Large intestine (tissue), 3 donors: ENCODE measurements around the gene UBASH3B. TPM values are rescaled to one million over a fixed set of nuclear protein-coding genes. Genes with fewer than 3 reads are reported as not detected.

Experiments used
- DNase-seq, 2 donors: peaks; one replicate each; pipeline versions ENCODE4 v3.0.0 to v3.0.0-alpha.2; 2013
- H3K27ac ChIP-seq: one replicate; pipeline ENCODE4 v1.5.1; 2013; ENCODE audit warnings: low read length
- H3K27me3 ChIP-seq: 2 replicates; pipeline ENCODE4 v1.6.1; 2013; ENCODE audit warnings: low read length; ENCODE audit not compliant: control insufficient read depth, insufficient read depth
- H3K36me3 ChIP-seq: 2 replicates; pipeline ENCODE4 v1.6.1; 2013; ENCODE audit warnings: low read length; ENCODE audit not compliant: control insufficient read depth, insufficient read depth
- H3K4me1 ChIP-seq: one replicate; pipeline ENCODE4 v1.6.1; 2013; ENCODE audit warnings: low read length; ENCODE audit not compliant: control insufficient read depth, insufficient read depth
- H3K4me3 ChIP-seq: one replicate; pipeline ENCODE4 v1.5.1; 2013; ENCODE audit warnings: low read length
- H3K9me3 ChIP-seq: one replicate; pipeline ENCODE4 v1.6.1; 2013; ENCODE audit warnings: mild to moderate bottlenecking, low read depth, low read length, moderate library complexity; ENCODE audit not compliant: control insufficient read depth
- WGBS: methylation state at CpG from one replicate; pipeline ENCODE4 v1.1.5; 2013; ENCODE audit warnings: low lambda C conversion rate; ENCODE audit not compliant: insufficient coverage; 5-methylcytosine and 5-hydroxymethylcytosine counted together
- polyA plus RNA-seq: library from polyadenylated mRNA; unstranded; fragments of 120-200 nt; gene quantifications from one replicate; pipeline ENCODE4 v1.2.1, GENCODE V29; 2013

The UBASH3B gene
- polyA plus RNA-seq, 1 donor = 2.8 TPM

DNA sequence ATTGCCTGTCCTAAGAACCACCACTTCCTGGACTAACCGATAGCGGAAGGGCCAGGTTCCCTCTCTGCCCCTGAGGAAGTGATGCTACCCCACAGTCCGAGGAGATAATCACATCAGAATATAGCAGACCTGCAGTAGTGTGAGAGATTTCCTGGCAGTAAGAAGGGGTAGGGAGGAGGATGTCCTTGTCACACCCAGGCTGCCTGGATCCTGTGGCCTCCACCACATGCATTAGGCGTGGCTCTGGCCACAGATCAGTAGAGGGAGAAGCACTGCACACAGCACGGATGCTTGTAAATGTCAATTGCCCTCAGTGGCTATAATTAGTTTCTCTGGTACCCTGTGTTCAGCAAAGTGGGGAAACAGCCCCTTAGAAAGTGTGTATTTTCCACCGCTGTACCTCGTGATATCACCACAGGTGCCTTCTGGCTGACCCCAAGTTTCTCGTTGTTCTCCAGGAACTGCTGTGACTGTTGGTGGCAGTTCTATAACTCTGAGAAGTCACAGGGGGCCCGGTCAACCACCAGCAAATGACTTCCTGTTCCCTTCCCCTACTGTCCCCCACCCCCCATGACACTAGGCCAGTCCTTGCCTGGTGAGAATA lies 61.8 kb downstream of the UBASH3B start:
- H3K27me3 ChIP-seq = no peaks in the 10 kb centered on the region
- H3K9me3 ChIP-seq = no peaks in the 10 kb centered on the region
- no peak for DNase-seq
- no peaks in the 10 kb centered on the region for H3K36me3 ChIP-seq
- WGBS = no CpG with 5 or more reads among the region's 9 CpGs
- no peak overlapping the region for H3K27ac ChIP-seq
- no peak overlapping the region for H3K4me3 ChIP-seq
- no peaks in the 10 kb centered on the region for H3K4me1 ChIP-seq

DNA sequence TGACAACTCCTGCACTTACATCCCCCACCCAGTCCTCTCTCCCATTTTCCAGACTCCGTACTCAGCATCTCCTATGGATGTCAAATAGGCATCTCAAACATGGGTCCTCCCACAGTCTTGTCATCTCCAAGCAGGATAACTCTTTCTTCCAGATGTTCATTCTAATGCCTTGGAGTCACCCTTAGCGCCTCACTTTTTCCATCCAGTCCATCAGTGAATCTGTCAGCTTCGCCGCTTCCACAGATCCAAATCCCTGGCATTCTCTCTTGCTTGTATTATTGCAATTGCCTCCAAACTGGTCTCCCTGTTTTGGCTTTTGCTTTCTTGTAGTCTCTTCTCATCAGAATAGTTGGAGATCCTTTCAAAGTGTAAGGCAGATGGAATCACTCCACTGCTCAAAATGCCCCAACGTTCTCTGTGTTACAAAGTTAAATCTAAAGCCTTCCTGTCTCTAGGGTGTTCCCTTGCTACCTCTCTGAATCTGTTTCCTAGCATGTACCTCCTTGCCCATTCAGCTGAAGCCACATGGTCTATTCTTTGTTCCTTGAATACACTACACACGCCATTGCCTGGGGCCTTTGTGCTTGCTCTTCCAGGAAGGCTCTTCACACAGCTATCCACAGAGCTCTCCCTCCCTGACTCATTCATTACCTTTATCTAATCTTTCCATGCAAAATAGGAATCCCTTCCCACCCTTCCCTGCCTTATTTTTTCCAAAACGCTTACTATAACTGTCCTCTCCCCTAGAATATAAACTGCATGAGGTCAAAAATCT lies 64.8 kb downstream of the UBASH3B start:
- no peaks in the 10 kb centered on the region for H3K9me3 ChIP-seq

DNA sequence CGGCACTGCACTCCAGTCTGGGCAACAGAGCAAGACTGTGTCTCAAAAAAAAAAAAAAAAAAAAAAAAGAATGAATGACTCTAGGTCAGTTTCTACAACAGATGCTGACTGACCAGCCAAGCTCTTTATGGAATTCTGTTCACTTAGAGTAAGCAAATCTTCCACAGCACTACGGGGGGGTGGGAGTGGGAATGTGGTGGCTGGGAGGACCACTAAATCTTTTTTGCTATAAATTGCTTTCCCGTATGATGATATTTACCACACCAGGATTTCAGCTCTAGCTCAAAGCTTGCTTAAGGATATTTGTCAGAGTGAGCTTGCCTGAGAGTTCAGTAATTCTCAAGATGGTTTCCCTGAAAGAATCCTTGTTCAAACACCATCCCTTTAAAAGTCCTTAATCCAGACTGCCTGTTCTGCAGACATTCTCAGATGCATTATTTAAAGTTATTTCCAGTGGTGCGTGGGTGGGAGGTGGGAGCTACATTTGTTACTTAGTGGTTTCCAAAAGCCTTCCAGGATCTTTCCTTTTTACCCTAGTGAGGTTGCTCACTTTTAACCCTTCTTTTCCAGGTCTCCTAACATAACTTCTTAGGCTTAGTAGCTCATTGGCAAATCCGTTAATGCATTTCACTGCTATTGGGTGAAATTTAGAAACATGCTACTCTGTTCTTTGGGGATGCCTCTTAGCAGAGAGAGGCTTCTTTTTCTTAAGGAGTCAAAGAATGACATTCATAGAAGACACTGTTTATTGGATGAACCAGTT lies 65.9 kb downstream of the UBASH3B start:
- Histone ChIP-seq H3K9me3 (no peaks in the 10 kb centered on the region), H3K4me1 (no peaks in the 10 kb centered on the region), H3K4me3 (no peak overlapping the region), H3K36me3 (no peaks in the 10 kb centered on the region), H3K27me3 (no peaks in the 10 kb centered on the region), H3K27ac (no peak overlapping the region)
- no peak for DNase-seq
- WGBS = 80% methylated on average over 1 of the region's 5 CpGs

More for the DNA sequence above, 64.8 kb downstream of the UBASH3B start:
- no peak for DNase-seq
- H3K27ac ChIP-seq = no peak overlapping the region
- 89% methylated on average over 4 of the region's 7 CpGs for WGBS
- H3K27me3 ChIP-seq = no peaks in the 10 kb centered on the region
- no peak overlapping the region for H3K4me3 ChIP-seq
- H3K36me3 ChIP-seq = no peaks in the 10 kb centered on the region
- no peaks in the 10 kb centered on the region for H3K4me1 ChIP-seq

DNA sequence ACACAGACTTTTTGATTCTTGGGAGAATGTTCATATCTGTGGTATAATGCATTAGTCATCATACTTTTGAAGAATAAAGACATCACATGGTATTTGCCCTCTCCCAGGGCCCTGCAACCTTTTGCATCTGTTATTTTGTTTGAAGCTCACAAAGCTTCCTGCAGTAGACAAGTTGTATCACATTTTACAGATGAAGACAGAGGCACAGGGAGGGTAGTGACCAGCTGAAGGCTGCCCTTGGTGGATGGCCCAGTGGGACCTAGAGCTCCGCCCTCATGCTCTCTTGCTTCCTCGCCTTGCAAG lies 66.4 kb downstream of the UBASH3B start:
- no CpG with 5 or more reads among the region's 2 CpGs for WGBS
- no peak for DNase-seq
- H3K4me1 ChIP-seq = no peaks in the 10 kb centered on the region

DNA sequence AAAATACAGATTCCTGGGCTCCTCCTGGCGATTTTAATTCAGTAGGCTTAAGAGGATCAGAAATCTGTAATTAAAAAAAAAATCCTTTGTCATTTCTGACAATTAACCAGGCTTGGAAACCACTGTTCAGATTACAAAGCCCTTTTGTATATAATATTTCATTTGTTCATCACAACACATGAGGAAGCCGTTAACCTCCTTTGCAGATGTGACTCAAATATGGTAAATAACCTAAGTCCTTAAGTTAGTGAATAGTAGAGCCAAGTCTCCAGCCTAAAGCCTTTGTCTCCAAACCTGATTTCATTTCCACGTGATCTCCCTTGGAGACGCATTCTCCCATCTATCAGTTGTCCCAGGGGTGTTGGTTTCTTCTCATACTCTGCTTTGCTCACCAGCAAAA lies 67.6 kb downstream of the UBASH3B start:
- Histone ChIP-seq H3K36me3 (no peaks in the 10 kb centered on the region), H3K27me3 (no peaks in the 10 kb centered on the region), H3K4me1 (no peaks in the 10 kb centered on the region), H3K27ac (no peak overlapping the region), H3K9me3 (no peaks in the 10 kb centered on the region), H3K4me3 (no peak overlapping the region)
- WGBS = no CpG with 5 or more reads among the region's 4 CpGs
- no peak for DNase-seq

More for the DNA sequence above, 66.4 kb downstream of the UBASH3B start:
- Histone ChIP-seq H3K36me3 (no peaks in the 10 kb centered on the region), H3K4me3 (no peak overlapping the region), H3K27me3 (no peaks in the 10 kb centered on the region), H3K9me3 (no peaks in the 10 kb centered on the region), H3K27ac (no peak overlapping the region)

DNA sequence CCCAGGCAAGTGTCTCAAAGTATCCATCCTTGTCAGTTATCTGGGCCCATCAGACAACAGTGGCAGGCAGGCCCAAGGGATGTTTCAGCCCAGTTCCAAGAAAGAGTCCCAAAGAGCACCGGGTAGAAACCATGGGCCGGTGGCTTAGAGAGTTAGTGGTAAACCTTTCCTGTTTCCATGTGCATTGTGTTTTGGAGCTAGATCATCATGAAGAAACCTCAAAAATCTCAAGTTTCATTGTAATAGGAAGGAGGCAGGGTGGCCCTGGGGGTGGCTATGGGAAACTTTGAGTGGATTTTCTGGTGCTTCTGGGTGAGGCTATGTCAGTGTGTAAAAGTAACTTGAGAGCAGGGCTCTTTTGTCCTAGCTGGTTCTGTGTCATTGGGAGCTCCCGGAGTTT lies 68.1 kb downstream of the UBASH3B start:
- no peak overlapping the region for H3K27ac ChIP-seq
- DNase-seq = no peak
- no CpG with 5 or more reads among the region's 3 CpGs for WGBS
- no peaks in the 10 kb centered on the region for H3K4me1 ChIP-seq
- H3K9me3 ChIP-seq = no peaks in the 10 kb centered on the region
- no peak overlapping the region for H3K4me3 ChIP-seq
- no peaks in the 10 kb centered on the region for H3K27me3 ChIP-seq
- no peaks in the 10 kb centered on the region for H3K36me3 ChIP-seq

DNA sequence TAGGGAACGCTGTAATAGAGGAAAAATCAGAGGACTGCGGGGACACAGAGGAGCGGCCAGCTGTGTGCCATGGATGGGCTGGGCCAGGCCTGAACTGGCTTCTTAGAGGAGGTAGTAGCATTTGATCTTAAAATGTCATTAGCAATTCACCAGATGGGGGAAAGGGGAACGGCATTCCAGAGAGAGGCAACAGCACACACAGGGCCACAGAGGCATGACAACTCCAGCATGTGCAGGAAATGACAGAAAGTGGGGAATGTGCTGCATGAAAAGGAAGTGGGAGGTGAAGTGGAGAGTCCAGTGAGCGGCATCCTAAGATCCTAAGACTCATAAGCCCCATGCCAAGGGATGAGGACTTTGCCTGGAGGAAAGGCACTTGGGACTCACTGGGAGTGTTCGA lies 69.0 kb downstream of the UBASH3B start:
- Histone ChIP-seq H3K9me3 (no peaks in the 10 kb centered on the region), H3K4me3 (no peak overlapping the region), H3K27ac (no peak overlapping the region), H3K4me1 (no peaks in the 10 kb centered on the region), H3K36me3 (no peaks in the 10 kb centered on the region), H3K27me3 (no peaks in the 10 kb centered on the region)
- no CpG with 5 or more reads among the region's 6 CpGs for WGBS
- no peak for DNase-seq

DNA sequence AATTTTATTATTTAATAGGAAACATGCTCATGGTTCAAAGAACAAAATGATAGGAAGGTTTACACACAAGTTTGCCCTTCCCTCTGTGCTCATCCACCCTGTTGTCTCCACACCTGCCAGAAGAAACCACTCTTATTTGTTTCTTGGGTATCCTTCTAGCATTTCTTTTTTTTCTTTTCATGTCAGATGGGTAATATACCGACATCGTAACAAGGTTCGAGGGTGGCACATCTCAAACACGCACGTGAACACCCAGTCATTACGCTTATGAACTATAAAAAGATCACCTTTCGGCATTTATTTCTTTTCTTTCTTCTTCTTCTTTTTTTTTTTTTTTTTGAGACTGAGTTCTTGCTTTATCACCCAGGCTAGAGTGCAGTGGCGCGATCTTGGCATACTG lies 70.5 kb downstream of the UBASH3B start:
- no peak overlapping the region for H3K27ac ChIP-seq
- WGBS = 95% methylated on average over 7 of the region's 9 CpGs

DNA sequence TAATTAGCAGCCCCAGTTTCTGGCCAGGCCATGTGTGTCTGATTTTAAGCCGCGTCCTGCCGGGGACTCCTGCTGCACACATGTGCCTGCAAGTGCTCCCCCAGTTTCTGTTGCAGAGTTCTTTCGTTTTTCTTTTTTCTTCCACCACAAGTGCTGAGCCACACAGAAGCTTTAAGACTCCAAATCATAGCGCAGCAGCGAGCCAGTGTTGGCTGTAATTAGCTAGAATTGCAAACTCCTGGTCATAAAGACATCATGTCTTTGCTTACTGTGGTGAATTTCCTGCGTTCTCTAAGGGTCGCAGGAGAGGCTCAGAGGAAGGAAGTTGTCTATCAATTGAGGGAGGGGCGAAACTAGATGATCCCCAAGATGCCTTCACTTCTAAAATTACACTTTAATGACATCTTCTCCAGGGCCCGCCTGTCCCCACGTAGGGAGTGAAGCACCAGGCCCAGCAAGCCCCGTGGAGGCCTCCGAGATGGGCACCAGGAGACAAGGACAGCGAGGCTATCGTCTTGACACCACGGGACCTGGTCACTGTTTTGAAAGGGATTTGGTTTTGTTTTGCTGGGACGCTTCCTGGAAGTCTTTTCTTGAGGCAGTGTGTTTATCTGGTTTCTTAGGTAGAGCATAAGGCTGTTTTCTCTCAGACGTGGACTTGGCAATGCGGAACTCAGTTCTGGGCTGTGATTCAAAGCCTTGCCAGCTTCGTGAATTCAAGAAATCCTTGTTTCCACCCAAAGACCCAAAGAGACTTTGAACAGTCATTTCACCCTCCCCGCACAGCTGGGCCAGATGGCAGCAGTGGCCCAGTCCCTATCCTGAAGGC lies 71.8 kb downstream of the UBASH3B start:
- Histone ChIP-seq H3K4me1 (no peaks in the 10 kb centered on the region), H3K36me3 (no peaks in the 10 kb centered on the region), H3K9me3 (no peaks in the 10 kb centered on the region), H3K27me3 (no peaks in the 10 kb centered on the region), H3K4me3 (no peak overlapping the region), H3K27ac (peak overlapping the region; percentile 51)
- no peak for DNase-seq
- WGBS = no CpG with 5 or more reads among the region's 21 CpGs

More for the DNA sequence above, 70.5 kb downstream of the UBASH3B start:
- H3K9me3 ChIP-seq = no peaks in the 10 kb centered on the region
- H3K4me1 ChIP-seq = no peaks in the 10 kb centered on the region
- H3K36me3 ChIP-seq = no peaks in the 10 kb centered on the region
- no peak for DNase-seq
- H3K4me3 ChIP-seq = no peak overlapping the region
- H3K27me3 ChIP-seq = no peaks in the 10 kb centered on the region

DNA sequence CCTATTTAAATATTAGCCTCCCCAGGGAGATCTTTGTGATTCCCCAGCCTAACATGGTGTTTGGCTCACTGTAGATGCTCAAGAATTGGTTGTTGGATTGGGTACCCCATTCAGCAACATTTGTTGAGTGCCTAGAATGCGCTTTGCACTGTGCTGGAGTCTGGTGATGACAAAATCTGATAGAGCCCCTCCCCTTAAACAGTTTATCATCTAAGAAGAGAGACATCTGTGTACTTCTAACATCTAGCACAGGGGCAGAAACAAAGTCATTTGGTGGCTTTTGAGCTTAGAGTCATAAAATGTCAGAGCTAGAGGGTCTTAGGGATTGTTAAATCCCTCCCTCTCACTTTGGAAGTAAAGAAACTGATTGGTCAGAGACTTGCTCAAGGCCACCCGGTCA lies 73.0 kb downstream of the UBASH3B start:
- Histone ChIP-seq H3K4me1 (peaks cover 2% of the 10 kb centered on the region), H3K27me3 (no peaks in the 10 kb centered on the region), H3K9me3 (no peaks in the 10 kb centered on the region), H3K4me3 (no peak overlapping the region), H3K36me3 (no peaks in the 10 kb centered on the region), H3K27ac (no peak overlapping the region)
- WGBS = no CpG with 5 or more reads among the region's 2 CpGs
- no peak for DNase-seq
